HG03060 (cell line): ENCODE measurements around the gene IFITM1.
"Not testable (repeated sequence)": the region's sequence is repeated elsewhere in the genome, so short reads cannot be mapped to it uniquely, and the experiment has no call there.

Experiments used
- ATAC-seq: cut with Tn5 transposase; IDR thresholded peaks from one replicate; pipeline ENCODE4 v1.9.1; 2021; ENCODE audit warnings: low read depth, moderate number of reproducible peaks; ENCODE audit not compliant: unreplicated experiment

IFITM1 gene

DNA sequence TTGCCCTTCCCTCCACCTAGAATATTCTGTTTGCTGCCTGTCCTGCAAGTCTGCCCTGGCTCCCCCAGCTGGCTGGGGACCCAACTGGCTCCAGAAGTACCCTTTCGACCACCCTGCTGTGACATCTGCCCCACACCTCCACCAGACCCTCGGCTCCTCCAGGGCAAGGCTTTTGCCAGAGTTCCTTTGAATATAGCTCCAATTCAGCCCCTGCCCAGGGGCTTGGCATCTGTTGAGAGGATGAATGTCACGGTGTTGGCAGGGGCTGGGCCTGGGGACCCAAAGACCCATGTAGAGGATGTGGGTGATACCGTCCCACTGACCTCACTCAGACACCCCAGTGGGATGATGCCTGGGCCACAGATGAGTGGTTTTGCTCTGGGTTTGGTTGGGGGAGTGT lies 31.7 kb upstream of the IFITM1 start:
- no peak for ATAC-seq

- no peak for ATAC-seq
These were observed 31.0 kb upstream of the IFITM1 start for GRCh38 chr11:282630-283360.

DNA sequence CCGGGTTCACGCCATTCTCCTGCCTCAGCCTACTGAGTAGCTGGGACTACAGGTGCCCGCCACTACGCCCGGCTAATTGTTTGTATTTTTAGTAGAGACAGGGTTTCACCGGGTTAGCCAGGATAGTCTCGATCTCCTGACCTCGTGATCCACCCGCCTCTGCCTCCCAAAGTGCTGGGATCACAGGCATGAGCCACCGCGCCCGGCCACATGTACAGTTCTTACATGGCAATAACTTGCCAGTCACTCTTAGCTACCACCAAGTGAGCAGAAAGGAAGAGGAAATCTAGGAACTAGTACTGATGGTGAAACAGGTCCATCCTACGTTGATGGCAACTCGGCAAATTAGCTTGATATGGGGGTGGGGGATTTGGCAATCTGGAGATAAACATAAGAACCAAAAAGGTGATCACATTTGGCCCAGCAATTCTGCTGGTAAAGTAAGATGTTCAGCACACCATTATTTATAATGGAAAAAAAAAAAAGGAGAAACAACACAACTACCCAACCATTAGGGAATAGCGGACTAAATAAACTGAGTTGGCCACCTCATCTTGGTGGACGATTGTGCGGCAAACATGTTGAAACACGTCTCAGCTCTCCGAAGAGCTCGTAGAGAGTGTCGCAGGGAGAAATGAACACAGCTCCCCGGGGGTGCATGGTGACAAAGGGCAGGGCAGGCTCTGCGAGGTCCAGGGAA lies 30.3 kb upstream of the IFITM1 start:
- ATAC-seq = no peak

DNA sequence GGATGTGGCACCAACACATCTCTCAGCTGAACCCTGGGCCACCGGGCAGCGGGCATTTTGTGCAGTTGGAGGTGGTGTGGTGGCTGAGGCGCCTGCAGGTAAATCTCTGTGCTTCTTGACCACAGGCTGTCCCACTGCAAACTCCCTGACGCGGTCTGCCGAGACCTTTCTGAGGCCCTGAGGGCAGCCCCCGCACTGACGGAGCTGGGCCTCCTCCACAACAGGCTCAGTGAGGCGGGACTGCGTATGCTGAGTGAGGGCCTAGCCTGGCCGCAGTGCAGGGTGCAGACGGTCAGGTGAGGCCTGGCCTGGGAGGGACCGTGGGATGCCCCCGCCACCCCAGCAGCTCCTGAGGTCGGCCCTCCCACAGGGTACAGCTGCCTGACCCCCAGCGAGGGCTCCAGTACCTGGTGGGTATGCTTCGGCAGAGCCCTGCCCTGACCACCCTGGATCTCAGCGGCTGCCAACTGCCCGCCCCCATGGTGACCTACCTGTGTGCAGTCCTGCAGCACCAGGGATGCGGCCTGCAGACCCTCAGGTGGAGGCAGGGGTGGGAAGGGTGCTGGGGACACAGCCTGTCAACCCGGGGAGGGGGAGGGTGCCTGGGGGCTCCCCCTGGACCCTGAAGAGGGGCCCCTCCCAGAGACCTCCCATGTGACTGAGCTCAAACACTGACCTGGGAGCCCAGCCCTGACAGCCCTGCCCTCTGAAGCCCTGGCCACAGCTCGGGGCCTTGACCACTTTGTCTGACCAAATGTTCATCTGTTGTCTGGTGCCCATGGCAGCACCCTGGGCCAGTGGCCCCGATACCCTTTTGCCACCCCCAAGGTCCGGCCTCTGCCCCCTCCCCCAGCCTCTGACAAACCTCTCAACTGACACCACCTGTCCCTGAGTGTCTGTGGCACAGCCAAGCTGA lies 29.5 kb upstream of the IFITM1 start:
- no peak for ATAC-seq

- ATAC-seq = no peak
These were observed 28.6 kb upstream of the IFITM1 start for GRCh38 chr11:285021-285893.

- no peak for ATAC-seq
These were observed 28.0 kb upstream of the IFITM1 start for GRCh38 chr11:285894-286220.

- not testable (repeated sequence) for ATAC-seq
These were observed 26.6 kb upstream of the IFITM1 start for GRCh38 chr11:286977-287820.

DNA sequence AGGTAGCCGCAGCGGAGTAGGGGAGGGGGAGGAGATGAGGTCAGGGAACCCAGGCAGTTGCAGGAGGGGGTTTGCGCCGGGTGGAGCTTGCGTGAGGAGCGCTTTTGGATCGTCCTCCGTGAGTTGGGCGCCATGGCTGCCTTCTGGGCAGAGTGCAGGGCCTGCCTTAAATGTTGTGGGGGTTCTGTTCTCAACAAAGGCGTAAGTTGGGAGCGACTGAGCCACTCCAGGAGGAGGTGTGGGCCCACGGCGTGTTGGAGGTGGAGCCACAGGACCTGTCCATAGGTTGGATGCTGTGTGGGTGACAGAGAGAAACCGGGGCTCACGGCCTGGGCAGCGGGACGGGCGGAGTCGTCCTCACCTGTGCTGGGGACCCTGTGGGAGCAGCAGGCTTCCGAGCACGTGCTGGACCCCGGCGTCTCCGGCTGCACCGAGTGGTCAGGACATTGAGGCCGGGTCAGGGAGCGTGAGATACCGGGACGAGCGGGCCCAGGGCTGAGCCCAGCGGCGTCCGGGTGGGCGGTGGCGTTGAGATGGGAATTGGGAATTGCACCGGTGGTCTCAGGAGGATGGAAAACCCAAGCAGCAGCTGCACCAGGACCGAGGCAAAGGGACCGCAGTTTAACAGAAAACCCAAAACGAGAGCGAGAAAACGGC lies 25.9 kb upstream of the IFITM1 start:
- ATAC-seq = no peak

- no peak for ATAC-seq
These were observed 25.1 kb upstream of the IFITM1 start, which contains the start of gene PGGHG for GRCh38 chr11:288478-289397. PGGHG (plus strand) TSS chr11:289126; CDS start chr11:289817, 691 bp downstream.

DNA sequence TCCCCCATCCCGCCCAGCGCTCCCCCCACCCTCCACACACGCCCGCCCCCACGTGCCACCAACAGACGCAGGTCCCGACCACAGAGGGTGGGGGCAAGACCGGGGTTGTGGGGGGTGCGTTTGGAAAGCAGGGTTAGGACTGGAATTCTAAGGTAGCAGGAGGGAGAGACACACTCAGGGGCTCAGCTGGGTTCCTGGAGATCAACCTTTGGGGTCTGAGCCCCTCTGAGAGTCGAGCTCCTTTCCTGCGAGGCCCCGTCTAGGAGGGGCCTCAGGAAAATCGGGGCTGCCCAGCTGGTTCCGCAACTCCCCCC lies 24.5 kb upstream of the IFITM1 start:
- no peak for ATAC-seq

- ATAC-seq = no peak
These were observed 23.9 kb upstream of the IFITM1 start for GRCh38 chr11:289712-290620.

DNA sequence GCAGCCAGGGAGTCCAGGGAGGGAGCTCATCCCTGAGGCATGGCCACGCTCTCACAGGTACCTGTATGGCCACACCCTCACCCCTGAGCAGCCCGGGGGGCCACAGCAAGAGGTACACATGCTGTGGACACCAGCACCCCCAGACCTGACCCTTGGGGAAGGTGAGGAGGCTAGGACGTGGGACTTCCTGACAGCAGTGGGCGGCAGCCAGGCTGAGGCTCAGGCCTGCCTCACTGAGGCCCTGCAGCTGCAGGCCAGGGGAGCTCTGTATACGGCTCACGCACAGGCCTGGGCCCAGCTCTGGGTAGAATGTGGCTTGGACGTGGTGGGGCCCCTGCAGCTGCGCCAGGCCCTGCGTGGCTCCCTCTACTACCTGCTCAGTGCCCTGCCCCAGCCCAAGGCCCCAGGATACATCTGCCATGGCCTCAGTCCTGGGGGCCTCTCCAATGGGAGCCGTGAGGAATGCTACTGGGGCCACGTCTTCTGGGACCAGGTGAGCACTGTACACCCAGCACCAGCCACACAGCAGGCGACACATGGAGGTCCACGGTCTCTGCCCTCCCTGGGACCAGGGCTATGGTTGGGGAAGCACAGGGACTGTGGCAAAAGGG lies 23.1 kb upstream of the IFITM1 start:
- ATAC-seq = no peak

GRCh38 chr11:291281-292210 lies 22.3 kb upstream of the IFITM1 start:
- no peak for ATAC-seq

DNA sequence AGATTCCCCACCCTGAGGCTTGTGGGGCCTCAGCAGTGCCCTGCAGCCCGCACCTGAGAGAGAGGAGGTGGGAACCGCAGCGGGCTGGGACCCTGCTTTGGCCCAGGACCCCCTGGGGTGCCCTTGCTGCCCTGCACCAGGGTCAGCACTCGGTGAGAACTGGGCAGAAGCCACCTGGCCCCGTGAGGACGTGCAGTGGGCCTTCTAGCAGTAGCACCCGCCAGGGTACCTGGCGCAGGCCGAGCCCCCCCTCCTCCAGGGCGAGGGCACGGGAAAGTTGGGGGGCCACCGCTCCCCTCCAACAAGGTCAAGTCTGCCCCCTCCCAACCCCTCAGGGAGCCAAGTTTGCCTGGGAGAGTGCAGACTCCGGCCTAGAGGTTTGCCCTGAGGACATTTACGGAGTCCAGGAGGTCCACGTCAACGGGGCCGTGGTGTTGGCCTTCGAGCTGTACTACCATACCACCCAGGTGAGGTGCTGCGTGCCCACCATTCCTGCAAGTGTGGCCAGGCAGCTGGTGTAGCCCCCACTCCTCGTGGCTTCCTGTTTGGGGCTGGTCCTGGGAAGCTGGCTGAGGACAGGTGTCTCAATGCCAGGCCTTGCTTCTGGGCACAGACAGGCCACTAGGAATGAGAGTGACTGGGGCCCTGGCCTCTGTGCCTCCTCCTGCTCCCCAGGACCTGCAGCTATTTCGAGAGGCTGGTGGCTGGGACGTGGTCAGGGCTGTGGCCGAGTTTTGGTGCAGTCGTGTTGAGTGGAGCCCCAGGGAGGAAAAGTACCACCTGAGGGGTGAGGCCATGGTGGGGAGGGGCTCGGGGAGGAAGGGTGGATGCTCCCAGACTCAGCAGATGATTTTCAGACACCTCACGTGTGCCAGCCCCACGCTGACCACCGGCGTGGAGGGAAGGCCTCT lies 21.4 kb upstream of the IFITM1 start:
- ATAC-seq = no peak
